HG02610 (cell line): Measurements from ENCODE around the gene TMEM147.

Source experiments
- ATAC-seq: cut with Tn5 transposase; IDR thresholded peaks from one replicate; pipeline ENCODE4 v1.9.1; 2021; ENCODE audit warnings: mild to moderate bottlenecking, moderate library complexity; ENCODE audit not compliant: unreplicated experiment

Gene TMEM147

GRCh38 chr19:35518313-35518712, 27.1 kb upstream of the TMEM147 start:
- ATAC-seq, result no peak

- no peak for ATAC-seq
These were observed 26.1 kb upstream of the TMEM147 start for GRCh38 chr19:35519291-35519690.

GRCh38 chr19:35521124-35521743, 24.2 kb upstream of the TMEM147 start:
- no peak for ATAC-seq

- ATAC-seq, result no peak
These were observed 22.6 kb upstream of the TMEM147 start for GRCh38 chr19:35522745-35523327.

GRCh38 chr19:35524181-35524837, 21.1 kb upstream of the TMEM147 start:
- no peak for ATAC-seq

GRCh38 chr19:35525873-35526272, 19.6 kb upstream of the TMEM147 start:
- ATAC-seq, result no peak

GRCh38 chr19:35528218-35529038, 17.0 kb upstream of the TMEM147 start, which contains the start of gene SBSN:
TSS of gene SBSN (minus strand) at chr19:35528311. CDS start at chr19:35528281, 30 bp downstream.
- no peak for ATAC-seq

GRCh38 chr19:35529241-35530218, 15.9 kb upstream of the TMEM147 start:
- no peak for ATAC-seq

- ATAC-seq, result no peak
These were observed 14.1 kb upstream of the TMEM147 start for GRCh38 chr19:35531291-35531690.

- no peak for ATAC-seq
These were observed 12.1 kb upstream of the TMEM147 start, which contains the start of gene GAPDHS for GRCh38 chr19:35533201-35533821. TSS of gene GAPDHS (plus strand) at chr19:35533456. CDS start at chr19:35533528, 72 bp downstream.

- no peak for ATAC-seq
These were observed 11.5 kb upstream of the TMEM147 start for GRCh38 chr19:35533822-35534392.

- ATAC-seq, result no peak
These were observed 10.5 kb upstream of the TMEM147 start for GRCh38 chr19:35534803-35535480.

GRCh38 chr19:35539314-35539713, 6.1 kb upstream of the TMEM147 start:
- no peak for ATAC-seq

- ATAC-seq, result no peak
These were observed 5.6 kb upstream of the TMEM147 start for GRCh38 chr19:35539850-35540249.

- ATAC-seq, result no peak
These were observed 5.0 kb upstream of the TMEM147 start for GRCh38 chr19:35540356-35540927.

- ATAC-seq, result no peak
These were observed 3.2 kb upstream of the TMEM147 start for GRCh38 chr19:35542209-35542608.

- no peak for ATAC-seq
These were observed 1.9 kb upstream of the TMEM147 start for GRCh38 chr19:35543280-35544109.
